K562 (cell line): Measurements from ENCODE around the gene CCNB1IP1. TPM values are rescaled to one million over a fixed set of nuclear protein-coding genes. Genes with fewer than 3 reads are reported as not detected.

Experiments
- BDP1 ChIP-seq: IDR thresholded peaks from 3 replicates; pipeline ENCODE4 v1.6.1; 2011; ENCODE audit not compliant: insufficient read length, insufficient read depth
- CBX3 ChIP-seq, 2 experiments: IDR thresholded peaks; 1 replicate in 1 of 2; 2 replicates in 1 of 2; pipeline ENCODE4 v1.6.1; 2012; ENCODE audit warnings: inconsistent platforms in 2 of 2, low read length in 2 of 2, borderline replicate concordance in 1 of 2, control low read depth in 1 of 2
- CC2D1A ChIP-seq: fragments of 450-650 bp; IDR thresholded peaks from 2 replicates; pipeline ENCODE4 v1.6.1; 2017; ENCODE audit warnings: mild to moderate bottlenecking
- CXXC5 ChIP-seq: fragments of 250-450 bp; sonication (Bioruptor Pico); IDR thresholded peaks from 2 replicates; pipeline ENCODE4 v1.8.0; 2022; ENCODE audit warnings: inconsistent platforms, mild to moderate bottlenecking, moderate library complexity
- DPF2 ChIP-seq: fragments of 450-650 bp; IDR thresholded peaks from 2 replicates; pipeline ENCODE4 v1.6.1; 2016
- FOXP4 ChIP-seq: sonication (generic); formaldehyde crosslinking; IDR thresholded peaks from 2 replicates; pipeline ENCODE4 v1.8.0; 2022; ENCODE audit warnings: mild to moderate bottlenecking, missing genetic modification reagents, borderline replicate concordance
- GATA2 ChIP-seq: sonication (generic); formaldehyde crosslinking; IDR thresholded peaks from 2 replicates; pipeline ENCODE4 v1.4.0; 2020; ENCODE audit warnings: mild to moderate bottlenecking, missing genetic modification reagents
- GATAD2A ChIP-seq: fragments of 450-650 bp; IDR thresholded peaks from 2 replicates; pipeline ENCODE4 v1.6.1; 2017
- MEF2A ChIP-seq: IDR thresholded peaks from 2 replicates; pipeline ENCODE4 v1.6.1; 2011; ENCODE audit warnings: low read depth, mild to moderate bottlenecking, low read length, moderate library complexity; ENCODE audit not compliant: control insufficient read depth
- NR3C1 ChIP-seq: sonication (generic); formaldehyde crosslinking; IDR thresholded peaks from 2 replicates; pipeline ENCODE4 v1.8.1; 2022; ENCODE audit warnings: missing genetic modification reagents
- PRPF4 ChIP-seq: fragments of 200-400 bp; formaldehyde crosslinking; IDR thresholded peaks from one replicate; pipeline ENCODE4 v1.6.1; 2017; ENCODE audit warnings: low read length, low read depth, mild to moderate bottlenecking; ENCODE audit not compliant: insufficient read depth, poor library complexity, severe bottlenecking
- RAD51 ChIP-seq: fragments of 450-650 bp; IDR thresholded peaks from 2 replicates; pipeline ENCODE4 v1.7.1; 2016; ENCODE audit warnings: low read depth, mild to moderate bottlenecking, borderline replicate concordance
- RBM22 ChIP-seq: fragments of 200-400 bp; formaldehyde crosslinking; IDR thresholded peaks from 2 replicates; pipeline ENCODE4 v1.6.1; 2018; ENCODE audit warnings: low read length, low read depth; ENCODE audit not compliant: poor library complexity, severe bottlenecking
- SFPQ ChIP-seq: fragments of 200-400 bp; formaldehyde crosslinking; IDR thresholded peaks from 2 replicates; pipeline ENCODE4 v1.6.1; 2017; ENCODE audit warnings: mild to moderate bottlenecking, low read depth, low read length, moderate library complexity
- TAL1 ChIP-seq: fragments of 450-650 bp; IDR thresholded peaks from 2 replicates; pipeline ENCODE4 v1.6.1; 2016; ENCODE audit warnings: mild to moderate bottlenecking
- YY1 ChIP-seq, 3 experiments: IDR thresholded peaks; 2 replicates each; pipeline ENCODE4 v1.6.1; 2011; ENCODE audit warnings: low read length in 2 of 3, mild to moderate bottlenecking in 2 of 3, moderate library complexity in 2 of 3, borderline replicate concordance in 1 of 3, control low read depth in 1 of 3, low read depth in 1 of 3; ENCODE audit not compliant: insufficient read depth in 3 of 3, insufficient replicate concordance in 2 of 3, control insufficient read depth in 1 of 3, insufficient read length in 1 of 3; ENCODE audit errors: extremely low read depth in 1 of 3
- ZKSCAN1 ChIP-seq: fragments of 150-350 bp; IDR thresholded peaks from 2 replicates; pipeline ENCODE4 v1.6.1; 2016; ENCODE audit warnings: low read depth, low read length
- ZNF224 ChIP-seq: sonication (generic); formaldehyde crosslinking; IDR thresholded peaks from 2 replicates; pipeline ENCODE4 v1.8.0; 2022; ENCODE audit warnings: mild to moderate bottlenecking, missing genetic modification reagents
- ZNF239 ChIP-seq: fragments of 250-450 bp; sonication (Bioruptor Pico); IDR thresholded peaks from 2 replicates; pipeline ENCODE4 v1.4.0; 2020; ENCODE audit warnings: mild to moderate bottlenecking
- ZNF24 ChIP-seq: fragments of 450-650 bp; IDR thresholded peaks from 2 replicates; pipeline ENCODE4 v1.6.1; 2016
- ZNF75A ChIP-seq: fragments of 450-650 bp; formaldehyde crosslinking; IDR thresholded peaks from 2 replicates; pipeline ENCODE4 v1.4.0; 2020; ENCODE audit warnings: mild to moderate bottlenecking
- ZNF778 ChIP-seq: fragments of 450-650 bp; formaldehyde crosslinking; IDR thresholded peaks from 2 replicates; pipeline ENCODE4 v1.4.0; 2020; ENCODE audit warnings: mild to moderate bottlenecking, moderate library complexity
- polyA plus RNA-seq, 8 experiments: library from polyadenylated mRNA; depleted of rRNA in 4 of 8; stranded (reverse) in 5 of 8; unstranded in 3 of 8; fragments of >200 nt; fragmentation: Nextera tagmentation in 2 of 8; fragmentation: Illumina TruSeq in 1 of 8; extraction: Ambion mirVana in 2 of 8; extraction: Trizol in 1 of 8; gene quantifications; 2 replicates each; pipeline versions ENCODE4 v1.2.1 to v1.2.3, GENCODE V29; 2011 to 2014; ENCODE audit warnings: inconsistent platforms in 1 of 8, missing spikeins in 1 of 8
- total RNA-seq, 7 experiments: library from RNA; depleted of rRNA in 6 of 7; stranded (reverse); fragments of >200 nt in 6 of 7; fragmentation: Illumina TruSeq in 2 of 7; extraction: Trizol in 2 of 7; gene quantifications; 2 replicates each; pipeline versions ENCODE4 v1.2.1 to v1.2.3, GENCODE V29; 2011 to 2021; ENCODE audit warnings: low replicate concordance in 1 of 7
- TF ChIP-seq, protein P1 (sequence below): fragments of 250-450 bp; sonication (Bioruptor Pico); IDR thresholded peaks from 2 replicates; pipeline ENCODE4 v1.8.0; 2022; ENCODE audit warnings: moderate library complexity, mild to moderate bottlenecking, inconsistent platforms

Gene CCNB1IP1
- total and polyA plus RNA-seq, 9 of the 15 experiments (the other 6 are each of a cell fraction or from before 2014, with no cell fraction given) = 51.8 to 152 (median 81.0) TPM

DNA sequence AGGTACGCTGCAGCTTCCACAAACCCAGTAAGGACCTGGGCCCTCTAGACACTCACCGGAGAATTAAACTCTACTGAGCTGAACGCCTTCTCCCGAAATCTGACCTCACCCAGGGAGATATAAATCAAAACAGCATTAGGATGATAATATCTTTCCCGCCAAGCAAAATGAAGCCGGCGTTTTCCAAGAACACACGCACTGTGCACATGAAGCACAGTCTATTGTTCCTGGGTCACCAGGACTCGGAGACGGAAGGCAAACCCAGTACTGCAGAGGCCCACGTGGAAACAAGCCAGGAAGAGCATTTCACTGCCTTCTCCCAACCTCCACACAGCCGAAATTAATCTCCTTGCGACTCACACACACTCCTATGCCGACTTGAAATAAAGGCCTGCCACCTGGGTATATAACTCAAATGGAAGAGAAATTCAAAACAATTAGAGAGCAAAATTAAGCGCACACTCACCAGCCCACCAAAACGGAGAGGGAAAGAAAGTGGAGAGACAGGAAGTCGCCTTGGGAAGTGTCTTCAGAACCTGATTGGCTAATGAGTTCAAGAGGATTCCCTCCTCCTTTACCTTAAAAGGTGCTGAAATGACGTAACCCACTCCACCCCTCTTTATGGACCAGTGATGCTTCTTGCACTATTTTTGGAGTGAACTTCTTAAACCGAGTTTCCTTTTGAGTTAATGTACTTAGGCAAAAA, at the start of gene CCNB1IP1 (continued):
- TF ChIP-seq CC2D1A (no peak), ZNF24 (no peak), GATA2 (CRISPR knock-in tag) (no peak), BDP1 (no peak), CBX3 (IDR thresholded peaks at IDR 0.05; ENCODE audit: borderline replicate concordance in 1 of 2, low read length in 2 of 2) (no peak), SFPQ (no peak), NR3C1 (CRISPR knock-in tag) (no peak), RBM22 (no peak), GATAD2A (no peak), ZNF75A (no peak), FOXP4 (no peak), ZKSCAN1 (no peak), YY1 (IDR thresholded peaks at IDR 0.05; ENCODE audit: borderline replicate concordance in 1 of 3, control insufficient read depth in 1 of 3, extremely low read depth in 1 of 3, insufficient read depth in 3 of 3, insufficient read length in 1 of 3, insufficient replicate concordance in 2 of 3, low read depth in 1 of 3, low read length in 2 of 3) (no peak), MEF2A (0 out of 2 replicates have a peak, but pooled peaks have one; percentile 18), ZNF239 (no peak), ZNF778 (CRISPR knock-in tag) (no peak), PRPF4 (no peak), DPF2 (0 out of 2 replicates have a peak, but pooled peaks have one; percentile 34), RAD51 (no peak), CXXC5 (CRISPR knock-in tag) (no peak), TAL1 (no peak), ZNF224 (no peak)
- TF ChIP-seq, protein P1, sequence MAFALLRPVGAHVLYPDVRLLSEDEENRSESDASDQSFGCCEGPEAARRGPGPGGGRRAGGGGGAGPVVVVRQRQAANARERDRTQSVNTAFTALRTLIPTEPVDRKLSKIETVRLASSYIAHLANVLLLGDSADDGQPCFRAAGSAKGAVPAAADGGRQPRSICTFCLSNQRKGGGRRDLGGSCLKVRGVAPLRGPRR = no peak
